HFFc6 (cell line): ENCODE results near the gene ALS2. TPM values are rescaled to one million over a fixed set of nuclear protein-coding genes. Genes with fewer than 3 reads are reported as not detected.

Experiments used
- DNase-seq: peaks from one replicate; pipeline ENCODE4 v3.0.0-alpha.2; 2018
- H3K27ac Mint-ChIP-seq: 2 replicates; pipeline ENCODE4 v1.8.0; 2020; ENCODE audit warnings: mild to moderate bottlenecking, mixed read lengths
- H3K27me3 Mint-ChIP-seq: 2 replicates; pipeline ENCODE4 v1.8.0; 2021; ENCODE audit warnings: mild to moderate bottlenecking, moderate library complexity, mixed read lengths; ENCODE audit not compliant: insufficient read depth
- H3K36me3 Mint-ChIP-seq: 2 replicates; pipeline ENCODE4 v1.8.0; 2021; ENCODE audit warnings: low read depth, mixed read lengths
- H3K4me1 Mint-ChIP-seq: 2 replicates; pipeline ENCODE4 v1.8.0; 2020; ENCODE audit warnings: low read depth, mixed read lengths
- H3K4me3 Mint-ChIP-seq: 2 replicates; pipeline ENCODE4 v1.8.0; 2020; ENCODE audit warnings: mild to moderate bottlenecking, moderate library complexity, mixed read lengths
- H3K9me3 Mint-ChIP-seq: 2 replicates; pipeline ENCODE4 v1.8.0; 2020; ENCODE audit warnings: mild to moderate bottlenecking, mixed read lengths
- CTCF ChIP-seq: fragments of 200-600 bp; sonication (generic); IDR thresholded peaks from 2 replicates; pipeline ENCODE4 v1.5.0; 2021; ENCODE audit warnings: antibody characterized with exemption, mild to moderate bottlenecking
- total RNA-seq, 6 experiments: library from RNA; stranded (reverse); fragmentation: NEBNext Ultra II Directional; extraction: Animal tissue kit (Norgen Biotek cat#: 25700); gene quantifications; 2 replicates in 1 of 6; 3 replicates in 5 of 6; pipeline ENCODE4 v1.2.3, GENCODE V29; 2021

Gene ALS2
- total RNA-seq, 6 experiments from 2014 or later = 44.8 to 54.0 (median 46.4) TPM

GRCh38 chr2:201777043-201777442, 3.7 kb downstream of the ALS2 start:
- Mint-ChIP-seq H3K4me1 (peaks cover 81% of the 10 kb centered on the region), H3K27ac (peak overlapping the region; percentile 61), H3K36me3 (peaks cover 20% of the 10 kb centered on the region), H3K27me3 (peaks cover 2% of the 10 kb centered on the region), H3K4me3 (peak overlapping the region; percentile 97), H3K9me3 (no peaks in the 10 kb centered on the region)
- peak; percentile 71 for DNase-seq
- no peak for TF ChIP-seq CTCF

GRCh38 chr2:201775326-201775725, 5.4 kb downstream of the ALS2 start:
- Mint-ChIP-seq H3K27me3 (no peaks in the 10 kb centered on the region; the same call in 1 of the 2 replicates), H3K9me3 (no peaks in the 10 kb centered on the region), H3K36me3 (peaks cover 34% of the 10 kb centered on the region), H3K4me1 (peaks cover 88% of the 10 kb centered on the region), H3K4me3 (no peak overlapping the region; the same call in 1 of the 2 replicates), H3K27ac (peak overlapping the region; percentile 33; the same call in 1 of the 2 replicates)
- DNase-seq = no peak
- no peak for TF ChIP-seq CTCF

GRCh38 chr2:201774546-201774945, 6.2 kb downstream of the ALS2 start:
- Mint-ChIP-seq H3K4me1 (peaks cover 92% of the 10 kb centered on the region), H3K36me3 (peaks cover 34% of the 10 kb centered on the region), H3K27ac (no peak overlapping the region), H3K27me3 (no peaks in the 10 kb centered on the region; the same call in 1 of the 2 replicates), H3K4me3 (no peak overlapping the region), H3K9me3 (no peaks in the 10 kb centered on the region)
- no peak for DNase-seq
- no peak for TF ChIP-seq CTCF

- no peaks in the 10 kb centered on the region; the same call in 1 of the 2 replicates for H3K27me3 Mint-ChIP-seq
- H3K4me1 Mint-ChIP-seq = peaks cover 92% of the 10 kb centered on the region
- H3K36me3 Mint-ChIP-seq = peaks cover 34% of the 10 kb centered on the region
- no peak overlapping the region for H3K27ac Mint-ChIP-seq
- TF ChIP-seq CTCF = no peak
- DNase-seq = no peak
- H3K4me3 Mint-ChIP-seq = no peak overlapping the region
- no peaks in the 10 kb centered on the region for H3K9me3 Mint-ChIP-seq
Observed at GRCh38 chr2:201773990-201774389, 6.7 kb downstream of the ALS2 start.

GRCh38 chr2:201769666-201770373, 10.9 kb downstream of the ALS2 start:
- Mint-ChIP-seq H3K36me3 (peaks cover 45% of the 10 kb centered on the region), H3K4me1 (peaks cover 61% of the 10 kb centered on the region), H3K27me3 (no peaks in the 10 kb centered on the region; the same call in 1 of the 2 replicates), H3K27ac (peak overlapping the region; percentile 20; the same call in 1 of the 2 replicates), H3K4me3 (peak overlapping the region; percentile 62), H3K9me3 (no peaks in the 10 kb centered on the region)
- TF ChIP-seq CTCF = no peak
- DNase-seq = no peak
